ENCODE data around the gene GBP1. TPM values are rescaled to one million over a fixed set of nuclear protein-coding genes. Genes with fewer than 3 reads are reported as not detected.

GBP1 gene
- total and polyA plus RNA-seq, 2 experiments from 2014 or later: 0.13 TPM; not detected in 1

DNA sequence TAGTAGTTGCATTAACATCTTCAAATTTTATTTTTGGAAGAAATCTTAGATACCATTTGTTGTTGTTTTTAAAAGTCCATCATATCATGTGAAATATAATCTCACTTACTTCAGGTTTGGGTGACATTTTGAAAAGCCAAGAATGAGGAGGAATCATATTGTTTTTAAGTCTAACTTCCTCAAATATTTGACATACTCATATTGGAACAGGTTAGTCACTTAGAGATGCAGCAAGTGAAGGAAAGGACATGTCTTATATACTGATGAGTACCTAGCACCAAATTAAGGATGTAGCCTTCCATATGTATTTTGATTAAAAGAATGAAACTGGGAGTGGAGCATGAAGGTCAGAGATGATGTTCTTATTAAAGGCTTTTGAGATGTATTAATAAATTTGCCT lies 37.0 kb upstream of the GBP1 start (continued):
- TF ChIP-seq, protein P1, sequence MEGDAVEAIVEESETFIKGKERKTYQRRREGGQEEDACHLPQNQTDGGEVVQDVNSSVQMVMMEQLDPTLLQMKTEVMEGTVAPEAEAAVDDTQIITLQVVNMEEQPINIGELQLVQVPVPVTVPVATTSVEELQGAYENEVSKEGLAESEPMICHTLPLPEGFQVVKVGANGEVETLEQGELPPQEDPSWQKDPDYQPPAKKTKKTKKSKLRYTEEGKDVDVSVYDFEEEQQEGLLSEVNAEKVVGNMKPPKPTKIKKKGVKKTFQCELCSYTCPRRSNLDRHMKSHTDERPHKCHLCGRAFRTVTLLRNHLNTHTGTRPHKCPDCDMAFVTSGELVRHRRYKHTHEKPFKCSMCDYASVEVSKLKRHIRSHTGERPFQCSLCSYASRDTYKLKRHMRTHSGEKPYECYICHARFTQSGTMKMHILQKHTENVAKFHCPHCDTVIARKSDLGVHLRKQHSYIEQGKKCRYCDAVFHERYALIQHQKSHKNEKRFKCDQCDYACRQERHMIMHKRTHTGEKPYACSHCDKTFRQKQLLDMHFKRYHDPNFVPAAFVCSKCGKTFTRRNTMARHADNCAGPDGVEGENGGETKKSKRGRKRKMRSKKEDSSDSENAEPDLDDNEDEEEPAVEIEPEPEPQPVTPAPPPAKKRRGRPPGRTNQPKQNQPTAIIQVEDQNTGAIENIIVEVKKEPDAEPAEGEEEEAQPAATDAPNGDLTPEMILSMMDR (conservative IDR thresholded peaks at IDR 0.05; ENCODE audit: low read depth in 2 of 2): no peak
- no peak for TF ChIP-seq ZNF114 (CRISPR knock-in tag; IDR thresholded peaks at IDR 0.05)

DNA sequence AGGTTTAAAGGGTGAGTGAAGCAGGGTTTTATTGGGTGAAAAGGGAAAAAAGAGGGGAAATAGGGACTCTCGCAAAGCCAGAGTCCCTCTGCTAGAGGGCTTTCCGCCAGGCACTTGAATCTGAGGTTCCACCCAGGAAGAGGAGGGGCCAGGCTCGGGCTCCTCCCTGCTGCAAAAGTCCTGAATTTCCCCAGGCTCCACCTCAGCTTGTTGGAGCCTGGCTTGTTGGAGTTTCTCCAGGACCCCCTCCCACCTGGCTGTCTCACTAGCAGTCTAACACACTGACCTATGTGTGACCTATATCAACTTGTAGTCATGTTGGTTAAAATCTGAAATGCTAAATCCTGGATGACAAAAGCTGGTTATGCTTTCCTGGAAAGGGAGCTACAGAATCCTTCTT lies 35.4 kb upstream of the GBP1 start:
- DNase-seq (ENCODE audit: low spot score): peak; percentile 22
- TF ChIP-seq POLR2AphosphoS5 (IDR thresholded peaks at IDR 0.05; ENCODE audit: low read depth) (no peak), EZH2 (IDR thresholded peaks at IDR 0.05; ENCODE audit: low read depth, unreplicated experiment) (no peak), CREB1 (CRISPR knock-in tag; IDR thresholded peaks at IDR 0.05; ENCODE audit: low read depth) (no peak), ZNF331 (CRISPR knock-in tag; IDR thresholded peaks at IDR 0.05; ENCODE audit: low read depth) (no peak), STAT1 (IDR thresholded peaks at IDR 0.05; ENCODE audit: unreplicated experiment) (no peak), NANOG (IDR thresholded peaks at IDR 0.05; ENCODE audit: borderline replicate concordance) (no peak)
- TF ChIP-seq, protein P2, sequence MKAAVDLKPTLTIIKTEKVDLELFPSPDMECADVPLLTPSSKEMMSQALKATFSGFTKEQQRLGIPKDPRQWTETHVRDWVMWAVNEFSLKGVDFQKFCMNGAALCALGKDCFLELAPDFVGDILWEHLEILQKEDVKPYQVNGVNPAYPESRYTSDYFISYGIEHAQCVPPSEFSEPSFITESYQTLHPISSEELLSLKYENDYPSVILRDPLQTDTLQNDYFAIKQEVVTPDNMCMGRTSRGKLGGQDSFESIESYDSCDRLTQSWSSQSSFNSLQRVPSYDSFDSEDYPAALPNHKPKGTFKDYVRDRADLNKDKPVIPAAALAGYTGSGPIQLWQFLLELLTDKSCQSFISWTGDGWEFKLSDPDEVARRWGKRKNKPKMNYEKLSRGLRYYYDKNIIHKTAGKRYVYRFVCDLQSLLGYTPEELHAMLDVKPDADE (IDR thresholded peaks at IDR 0.05): no peak
- TF ChIP-seq, protein P1 (conservative IDR thresholded peaks at IDR 0.05; ENCODE audit: low read depth in 2 of 2): no peak
- Mint-ChIP-seq H3K4me3 (no peak overlapping the region), H3K27me3 (ENCODE audit: insufficient read depth, low read depth, poor library complexity) (peaks cover 2% of the 10 kb centered on the region), H3K27ac (no peak overlapping the region), H3K36me3 (ENCODE audit: low read depth) (peaks cover 13% of the 10 kb centered on the region; the same call in 2 of the 3 replicates), H3K4me1 (peaks cover 3% of the 10 kb centered on the region; the same call in 2 of the 3 replicates), H3K9me3 (peaks cover 20% of the 10 kb centered on the region)
- no peak overlapping the region for H3K27ac ChIP-seq (ENCODE audit: low read depth)
- peak overlapping the region; percentile 50; the same call in 1 of the 2 replicates for H3K4me2 ChIP-seq
- peak; percentile 47; the same call in 1 of the 3 replicates for ATAC-seq
- H3K4me3 ChIP-seq: no peak overlapping the region
- H3K9me2 ChIP-seq (ENCODE audit: insufficient read depth): peaks cover 11% of the 10 kb centered on the region; the same call in 1 of the 2 replicates
- no peaks in the 10 kb centered on the region for H3F3A ChIP-seq (replicated peaks; ENCODE audit: low read depth)
- peaks cover 7% of the 10 kb centered on the region; the same call in 1 of the 2 replicates for H3K4me1 ChIP-seq (ENCODE audit: insufficient read depth)
- no peaks in the 10 kb centered on the region for H3K27me3 ChIP-seq (ENCODE audit: insufficient read depth)
- H3K36me3 ChIP-seq (ENCODE audit: insufficient read depth): peaks cover 19% of the 10 kb centered on the region; the same call in 1 of the 2 replicates
- peak overlapping the region; percentile 89; the same call in 1 of the 2 replicates for H2AFZ ChIP-seq
- H3K79me2 ChIP-seq (replicated peaks; ENCODE audit: insufficient read depth): no peaks in the 10 kb centered on the region
- no peaks in the 10 kb centered on the region for H4K20me1 ChIP-seq (replicated peaks; ENCODE audit: insufficient read depth)

All from GM23338 (cell line).